ENCODE data around the gene ZEB2.

The ZEB2 gene

DNA sequence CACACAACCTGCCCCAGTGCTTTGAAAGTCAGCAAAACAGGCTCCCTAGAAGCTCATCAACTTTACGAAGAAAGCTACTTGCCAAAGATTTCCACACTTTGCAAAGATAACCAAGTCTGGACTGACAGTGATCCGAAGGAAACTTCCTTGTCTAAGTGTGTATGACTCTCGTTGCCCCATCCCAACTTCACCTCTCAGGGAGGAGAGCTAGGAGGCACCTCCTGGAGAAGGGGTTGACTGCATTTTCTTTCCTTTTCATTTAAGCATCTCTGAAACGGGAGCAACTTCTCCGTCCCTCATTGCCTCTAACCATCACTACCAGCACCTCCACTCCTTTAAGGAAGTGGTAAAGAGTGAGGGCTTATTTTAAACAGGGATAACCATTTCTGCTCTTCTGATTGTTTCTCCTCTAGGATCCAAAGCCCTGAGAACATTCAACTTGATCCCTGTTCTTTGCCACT, 7.0 kb downstream of the ZEB2 start:
- DNase-seq (ENCODE audit: low spot score) = peak; percentile 15

- DNase-seq (ENCODE audit: low spot score) = no peak
Measured at GRCh38 chr2:144512470-144512869, 7.4 kb downstream of the ZEB2 start.

DNA sequence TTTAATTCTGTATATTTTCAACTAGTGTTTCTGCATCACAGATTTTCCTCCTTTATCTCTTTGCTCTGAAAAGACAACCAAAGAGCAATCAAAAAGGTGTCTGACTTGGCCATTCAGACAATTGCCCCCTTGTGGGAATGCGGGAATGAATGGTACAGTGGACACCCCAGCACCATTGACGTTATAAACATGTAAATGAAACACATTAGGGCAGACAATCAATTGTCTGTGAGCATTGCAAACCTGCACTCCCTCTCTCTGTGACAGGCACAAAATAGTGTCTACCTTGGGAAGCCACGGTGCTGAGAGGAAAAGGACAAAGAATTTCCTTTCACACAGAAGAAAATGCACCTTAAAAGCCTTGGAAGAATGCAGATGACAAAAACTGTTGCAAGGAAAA, 8.0 kb downstream of the ZEB2 start:
- DNase-seq (ENCODE audit: low spot score) = no peak

- no peak for DNase-seq (ENCODE audit: low spot score)
Measured at GRCh38 chr2:144511226-144511810, 8.6 kb downstream of the ZEB2 start.

DNA sequence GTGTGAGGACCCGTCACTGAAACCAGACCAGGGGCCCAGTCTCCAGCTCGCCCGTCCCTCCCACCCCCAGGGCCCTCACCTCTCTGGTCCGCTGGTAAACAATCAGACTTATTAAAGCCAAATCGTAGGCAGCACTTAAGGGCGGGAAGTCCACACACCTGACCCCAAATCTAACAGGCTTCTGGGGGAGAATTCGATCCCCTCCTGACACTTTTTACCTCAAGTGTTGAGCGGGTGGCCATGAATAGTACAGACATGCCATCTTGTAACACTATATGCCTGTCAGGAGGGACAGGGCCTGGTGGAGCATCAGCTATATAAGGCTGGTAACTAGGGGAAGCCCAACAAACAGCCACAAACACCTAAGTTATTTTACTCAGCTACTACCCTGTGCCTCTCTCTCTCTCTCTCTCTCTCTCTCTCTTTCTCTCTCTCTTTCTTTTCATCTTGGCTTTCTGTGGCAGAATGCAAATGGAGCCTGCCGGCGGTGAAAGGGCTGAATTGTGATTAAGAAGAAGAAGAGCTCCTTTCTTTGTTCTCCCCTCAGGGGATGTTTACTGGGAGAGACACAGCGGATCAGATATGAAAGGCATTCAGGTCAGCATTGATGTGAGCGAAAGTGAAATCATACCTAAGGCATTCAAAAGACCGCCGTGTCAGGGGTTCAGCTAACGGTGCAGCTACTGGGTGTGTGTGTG, 9.5 kb downstream of the ZEB2 start:
- no peak for DNase-seq (ENCODE audit: low spot score)

GRCh38 chr2:144509879-144510221, 10.1 kb downstream of the ZEB2 start:
- no peak for DNase-seq (ENCODE audit: low spot score)

- no peak for DNase-seq (ENCODE audit: low spot score)
Measured at GRCh38 chr2:144509001-144509878, 10.7 kb downstream of the ZEB2 start.

- DNase-seq (ENCODE audit: low spot score) = peak; percentile 55
Measured at GRCh38 chr2:144508172-144508851, 11.6 kb downstream of the ZEB2 start.

- no peak for DNase-seq (ENCODE audit: low spot score)
Measured at GRCh38 chr2:144507441-144508171, 12.3 kb downstream of the ZEB2 start.

GRCh38 chr2:144505245-144505831, 14.6 kb downstream of the ZEB2 start:
- peak; percentile 43 for DNase-seq (ENCODE audit: low spot score)

DNA sequence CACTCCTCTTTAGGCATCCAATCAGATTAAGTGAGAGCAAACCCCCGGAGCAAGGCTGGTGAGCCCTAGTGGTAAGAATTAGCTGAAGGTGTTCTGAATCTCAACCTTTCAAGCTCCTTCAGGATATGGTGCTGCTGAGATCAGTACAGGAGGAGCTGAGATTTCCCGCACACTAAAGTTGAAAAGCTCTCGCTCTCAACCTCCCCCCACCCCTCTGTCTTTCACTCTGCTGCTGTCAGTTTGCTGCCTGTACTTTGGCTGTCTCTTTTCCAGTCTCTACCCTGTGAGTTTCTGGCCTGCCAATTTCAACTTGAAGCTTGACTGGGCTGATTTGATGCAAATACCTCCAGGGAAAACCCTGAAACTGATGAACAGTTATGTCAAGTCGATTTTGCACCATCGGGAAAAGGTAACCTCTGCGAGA, 15.7 kb downstream of the ZEB2 start:
- no peak for DNase-seq (ENCODE audit: low spot score)

GRCh38 chr2:144503242-144503641, 16.7 kb downstream of the ZEB2 start:
- DNase-seq (ENCODE audit: low spot score) = no peak

DNA sequence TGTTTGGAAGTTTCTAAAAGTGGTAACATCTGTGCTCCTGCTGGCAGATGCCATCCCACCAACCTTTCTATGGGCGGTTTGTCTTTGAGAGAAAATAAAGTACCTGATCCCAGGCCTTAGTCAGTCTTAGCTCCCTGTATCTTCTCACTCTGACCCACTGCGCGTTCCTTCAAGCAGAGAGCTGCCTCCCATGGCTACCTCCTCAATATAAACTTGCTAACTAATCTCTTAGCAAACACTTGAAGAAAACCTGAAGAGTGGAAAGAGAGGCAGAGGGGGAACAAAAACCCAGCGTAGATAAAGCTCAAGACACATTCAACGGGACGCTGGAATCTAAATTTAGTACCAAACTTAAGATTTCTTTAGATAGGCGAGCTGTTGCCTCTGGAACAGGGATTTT, 17.6 kb downstream of the ZEB2 start:
- no peak for DNase-seq (ENCODE audit: low spot score)

DNA sequence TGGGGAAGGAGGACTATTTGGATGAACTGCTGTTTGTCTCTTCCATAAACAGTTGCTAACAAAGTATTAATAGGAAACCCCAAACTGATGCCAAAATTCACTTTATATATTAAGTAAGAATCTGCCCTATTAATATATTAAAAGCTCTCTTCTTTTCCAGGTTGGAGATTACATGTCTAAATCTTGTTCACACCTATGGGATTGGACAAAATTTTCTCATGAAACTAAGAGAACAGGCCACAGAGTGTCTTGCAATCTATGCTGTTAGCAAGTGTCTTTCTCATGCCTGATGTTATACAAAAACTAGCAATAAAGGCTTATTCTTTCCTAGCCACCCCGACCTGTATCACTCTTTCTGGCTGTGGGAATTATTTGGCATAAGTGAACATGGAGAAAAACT, 18.3 kb downstream of the ZEB2 start:
- no peak for DNase-seq (ENCODE audit: low spot score)

DNA sequence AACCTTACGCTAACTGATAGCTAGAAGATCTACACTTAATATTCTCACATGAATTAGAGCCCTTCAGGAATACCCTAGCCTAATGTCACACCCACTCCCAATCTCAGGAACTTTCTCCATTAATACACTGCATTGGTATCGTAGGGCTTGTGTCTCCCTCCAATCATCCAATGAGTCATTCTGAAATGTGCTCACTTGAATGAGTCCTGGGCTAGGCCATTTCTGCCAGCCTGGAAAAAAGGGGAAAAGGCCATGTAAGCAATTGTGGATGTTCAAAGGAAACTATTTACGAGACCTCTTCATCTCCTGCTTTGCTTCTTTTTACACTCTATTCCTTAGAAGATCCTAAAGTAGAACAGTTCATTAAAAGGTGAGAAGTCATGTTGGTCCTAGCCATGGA, 18.8 kb downstream of the ZEB2 start:
- DNase-seq (ENCODE audit: low spot score) = no peak

DNA sequence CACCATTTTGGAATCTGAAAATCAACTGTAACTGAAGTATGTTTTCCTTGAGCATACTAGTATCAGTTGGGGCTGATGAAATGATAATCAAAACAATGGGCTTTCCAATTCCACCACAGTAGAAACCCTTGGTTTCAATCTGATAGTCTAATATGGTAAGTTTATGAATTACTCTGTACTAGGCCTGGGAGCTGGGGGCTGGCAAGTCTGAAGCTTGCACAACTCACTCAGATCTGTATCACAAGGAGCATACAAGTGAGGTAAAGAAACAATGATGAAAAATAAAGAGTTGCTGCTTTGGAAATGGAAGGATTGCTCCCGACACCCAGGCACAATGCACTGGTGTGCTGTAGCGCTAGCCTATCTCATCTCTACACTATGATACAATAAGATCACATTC, 19.4 kb downstream of the ZEB2 start:
- no peak for DNase-seq (ENCODE audit: low spot score)

DNA sequence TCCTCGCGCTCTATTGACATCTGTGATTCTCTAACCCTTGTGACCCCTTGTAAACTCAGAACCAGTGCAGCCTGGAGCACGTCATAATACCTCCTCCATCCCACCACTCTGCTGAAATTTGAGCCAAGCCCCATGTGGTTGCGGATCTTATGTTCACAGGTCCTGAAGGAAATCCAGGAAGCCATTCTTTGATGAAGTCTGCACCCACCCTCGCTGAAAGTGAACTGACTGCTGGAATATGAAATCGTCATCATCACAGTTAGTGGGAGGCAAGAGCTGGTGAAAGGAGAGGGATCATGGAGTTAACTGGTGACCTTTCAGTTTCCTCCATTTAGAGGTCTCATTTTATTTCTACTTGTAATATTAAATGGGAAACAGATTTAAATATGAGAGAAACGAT, 21.6 kb downstream of the ZEB2 start:
- no peak for DNase-seq (ENCODE audit: low spot score)

DNA sequence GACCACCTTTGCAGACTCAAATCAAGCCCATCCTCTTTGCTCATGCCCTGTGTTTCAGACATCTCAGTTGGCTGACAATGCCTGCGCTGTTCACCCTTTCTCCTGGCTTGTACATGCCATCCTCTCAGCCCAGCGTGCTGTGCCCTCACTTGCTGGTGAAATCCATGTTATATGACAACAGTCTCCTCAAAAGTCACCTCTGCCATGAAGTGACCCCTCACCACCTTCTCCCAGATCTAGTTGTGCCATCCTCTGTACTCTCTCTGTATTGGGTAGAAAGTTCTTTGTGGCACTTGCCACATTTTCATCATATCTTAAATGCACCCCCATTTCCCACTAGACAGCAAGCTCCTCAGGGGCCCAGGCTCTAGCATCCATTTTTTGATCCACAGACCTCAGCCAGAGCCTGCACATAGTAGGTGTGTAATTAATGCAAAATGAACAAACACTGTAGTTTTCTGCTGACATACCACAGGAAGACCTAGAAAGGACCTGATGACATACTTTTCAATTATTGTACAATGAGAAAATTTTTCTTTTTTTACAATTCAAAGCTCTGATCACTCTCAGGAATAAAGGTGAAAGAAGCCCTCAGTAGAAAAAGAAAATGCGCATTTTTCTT, 22.8 kb downstream of the ZEB2 start:
- no peak for DNase-seq (ENCODE audit: low spot score)

- DNase-seq (ENCODE audit: low spot score) = no peak
Measured at GRCh38 chr2:144496092-144496976, 23.6 kb downstream of the ZEB2 start.

Data from hematopoietic multipotent progenitor cell treated with erythropoietin and hydrocortisone succinate and interleukin-3 and kit ligand, for 15 days (in vitro differentiated cells).